Mucosa of descending colon (tissue), 3 donors: ENCODE data around the gene OR2A5. TPM values are rescaled to one million over a fixed set of nuclear protein-coding genes. Genes with fewer than 3 reads are reported as not detected.

Experiments
- ATAC-seq: fragments of 200-7000 bp; cut with Tn5 transposase; one replicate; pipeline ENCODE4 v1.9.1; 2020; ENCODE audit warnings: mild to moderate bottlenecking, moderate library complexity
- DNase-seq, 3 donors: peaks; one replicate each; pipeline ENCODE4 v3.0.0-alpha.2; 2020
- H3K36me3 ChIP-seq: fragments of 200-600 bp; one replicate; pipeline ENCODE4 v1.8.0; 2021; ENCODE audit warnings: low read depth, mild to moderate bottlenecking
- H3K4me1 ChIP-seq: fragments of 200-600 bp; one replicate; pipeline ENCODE4 v1.8.0; 2021; ENCODE audit warnings: low read depth, mild to moderate bottlenecking
- H3K4me3 ChIP-seq: fragments of 200-600 bp; one replicate; pipeline ENCODE4 v1.8.0; 2021; ENCODE audit warnings: mild to moderate bottlenecking
- H3K9me3 ChIP-seq: fragments of 200-600 bp; one replicate; pipeline ENCODE4 v1.8.0; 2021; ENCODE audit warnings: mild to moderate bottlenecking
- intact Hi-C, 2 donors: fragments of 100-400 bp; cut with DNase I in 1 of 2; cut with micrococcal nuclease in 1 of 2; formaldehyde crosslinking; loops; one replicate each; pipeline versions ENCODE4 v1.11.0 to v1.11.1; 2022; cut with DNase I, micrococcal nuclease
- total RNA-seq, 3 donors: library from RNA; stranded (reverse); fragmentation: NEBNext Ultra II Directional in 2 of 3; extraction: Animal tissue kit (Norgen Biotek cat#: 25700) in 2 of 3; gene quantifications; one replicate each; pipeline versions ENCODE4 v1.2.1 to v1.2.4, GENCODE V29; 2021 to 2023
- TF ChIP-seq, protein P1 (sequence below): fragments of 200-600 bp; IDR thresholded peaks from one replicate; pipeline ENCODE4 v1.8.0; 2022; ENCODE audit warnings: antibody characterized with exemption, mild to moderate bottlenecking
- donor health status: DM: no; HTN: no; CAD: no; lungs with moderate emphysema.
- donor health status: DM: no; HTN: no; CAD: no.
- donor health status: DM: no; HTN: yes; CAD: no.

OR2A5 gene
- total RNA-seq, 3 donors from 2014 or later, result not detected

DNA sequence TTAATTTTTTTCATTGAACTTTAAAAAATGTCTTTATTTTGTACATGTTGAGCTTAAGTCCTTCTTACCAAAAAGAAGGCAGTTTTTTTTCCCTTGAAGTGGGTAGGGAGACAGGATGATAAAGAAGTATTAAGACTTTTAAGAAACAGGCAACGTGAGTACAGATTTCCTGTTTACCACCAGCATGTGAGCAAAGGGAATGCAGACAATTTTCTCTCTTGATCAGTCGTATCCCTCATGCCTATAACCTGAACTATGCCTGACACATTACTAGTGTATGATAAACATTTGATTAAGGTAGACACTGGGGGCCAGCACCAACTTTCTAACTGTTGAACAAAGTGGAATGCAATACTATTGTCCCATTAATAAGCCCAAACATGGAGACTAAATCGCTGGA is 51.9 kb downstream of the OR2A5 start:
- no peak for ATAC-seq
- TF ChIP-seq, protein P1, sequence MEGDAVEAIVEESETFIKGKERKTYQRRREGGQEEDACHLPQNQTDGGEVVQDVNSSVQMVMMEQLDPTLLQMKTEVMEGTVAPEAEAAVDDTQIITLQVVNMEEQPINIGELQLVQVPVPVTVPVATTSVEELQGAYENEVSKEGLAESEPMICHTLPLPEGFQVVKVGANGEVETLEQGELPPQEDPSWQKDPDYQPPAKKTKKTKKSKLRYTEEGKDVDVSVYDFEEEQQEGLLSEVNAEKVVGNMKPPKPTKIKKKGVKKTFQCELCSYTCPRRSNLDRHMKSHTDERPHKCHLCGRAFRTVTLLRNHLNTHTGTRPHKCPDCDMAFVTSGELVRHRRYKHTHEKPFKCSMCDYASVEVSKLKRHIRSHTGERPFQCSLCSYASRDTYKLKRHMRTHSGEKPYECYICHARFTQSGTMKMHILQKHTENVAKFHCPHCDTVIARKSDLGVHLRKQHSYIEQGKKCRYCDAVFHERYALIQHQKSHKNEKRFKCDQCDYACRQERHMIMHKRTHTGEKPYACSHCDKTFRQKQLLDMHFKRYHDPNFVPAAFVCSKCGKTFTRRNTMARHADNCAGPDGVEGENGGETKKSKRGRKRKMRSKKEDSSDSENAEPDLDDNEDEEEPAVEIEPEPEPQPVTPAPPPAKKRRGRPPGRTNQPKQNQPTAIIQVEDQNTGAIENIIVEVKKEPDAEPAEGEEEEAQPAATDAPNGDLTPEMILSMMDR, result no peak

DNA sequence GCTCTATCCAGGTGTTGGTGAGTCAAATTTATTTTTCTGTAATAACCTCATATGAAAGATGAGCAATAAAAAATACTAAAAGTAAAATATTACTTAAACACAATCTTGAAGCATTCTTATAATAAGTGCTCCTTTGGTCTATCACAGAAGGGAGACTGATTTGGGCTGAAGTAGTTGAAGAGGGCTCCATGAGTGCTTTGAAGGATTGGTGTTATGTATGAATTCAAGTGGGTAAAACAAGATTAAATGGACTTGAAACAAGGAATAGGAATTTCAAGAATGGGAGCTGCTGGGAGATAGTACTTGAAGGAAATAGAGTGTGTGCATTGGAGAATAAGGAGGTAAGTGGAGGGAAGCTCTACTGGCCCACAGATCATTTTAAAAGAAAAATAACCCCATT is 53.3 kb downstream of the OR2A5 start:
- H3K36me3 ChIP-seq, result no peaks in the 10 kb centered on the region
- TF ChIP-seq, protein P1, result no peak
- ATAC-seq (no peak), DNase-seq (no peak)
- no peaks in the 10 kb centered on the region for H3K9me3 ChIP-seq
- intact Hi-C loops, result no loop called here
- H3K4me3 ChIP-seq, result no peak overlapping the region
- H3K4me1 ChIP-seq, result no peaks in the 10 kb centered on the region

More for the DNA sequence above, 51.9 kb downstream of the OR2A5 start:
- no peak for DNase-seq
- intact Hi-C loops, result no loop called here
- H3K9me3 ChIP-seq, result no peaks in the 10 kb centered on the region
- no peak overlapping the region for H3K4me3 ChIP-seq
- no peaks in the 10 kb centered on the region for H3K4me1 ChIP-seq
- H3K36me3 ChIP-seq, result no peaks in the 10 kb centered on the region

DNA sequence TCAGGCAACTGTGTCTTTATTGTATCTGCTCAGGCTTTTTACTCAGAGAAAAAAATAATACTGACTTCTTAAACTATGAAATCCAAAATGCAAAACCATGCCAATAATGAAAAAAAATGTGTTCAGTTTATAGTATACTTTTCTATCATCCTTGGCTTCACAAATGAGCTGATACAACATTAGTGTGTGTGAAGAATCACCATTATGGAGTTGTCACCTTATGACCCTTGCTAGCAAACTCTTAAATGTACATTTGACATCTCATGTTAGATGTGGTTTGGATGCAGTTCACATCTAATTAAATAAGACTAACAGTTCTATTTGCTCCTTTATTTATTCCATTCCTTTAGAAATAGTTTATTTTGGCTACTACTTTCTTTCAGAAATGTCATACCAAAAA is 56.5 kb downstream of the OR2A5 start:
- Histone ChIP-seq H3K4me3 (no peak overlapping the region), H3K4me1 (no peaks in the 10 kb centered on the region), H3K9me3 (no peaks in the 10 kb centered on the region), H3K36me3 (no peaks in the 10 kb centered on the region)
- TF ChIP-seq, protein P1, result no peak
- intact Hi-C loops, result no loop called here
- ATAC-seq (no peak), DNase-seq (no peak)

Other genes starting within 250 kb of the OR2A5 start
- 10 to 100 TPM; 36.2 to 56.0 (median 46.2) TPM for gene TCAF1, start 146.8 kb upstream of the OR2A5 start, total RNA-seq
- not detected for gene OR2F2, start 113.7 kb upstream of the OR2A5 start, total RNA-seq
- gene OR2F1, start 94.1 kb upstream of the OR2A5 start, total RNA-seq, result not detected
- not detected for gene OR6B1, start 48.6 kb upstream of the OR2A5 start, total RNA-seq
- not detected for gene OR2A25, start 20.9 kb downstream of the OR2A5 start, total RNA-seq
- not detected for gene OR2A12, start 37.3 kb downstream of the OR2A5 start, total RNA-seq
- not detected for gene OR2A2, start 60.6 kb downstream of the OR2A5 start, total RNA-seq
- not detected for gene OR2A14, start 74.2 kb downstream of the OR2A5 start, total RNA-seq
- 1 to 10 TPM; 7.3 to 9.5 (median 8.6) TPM for gene CTAGE4, start 134.5 kb downstream of the OR2A5 start, total RNA-seq
- gene ARHGEF35, start 146.9 kb downstream of the OR2A5 start, total RNA-seq, result 10 to 100 TPM in 2 of 3 donors, under 1 TPM in 1; 0.51 to 62.2 (median 41.7) TPM
- gene OR2A42, start 190.7 kb downstream of the OR2A5 start, total RNA-seq, result under 1 TPM in 1 of 3 donors, not detected in 2; 0.32 TPM
- gene OR2A7, start 215.8 kb downstream of the OR2A5 start, total RNA-seq, result 10 to 100 TPM; 12.4 to 46.2 (median 16.2) TPM
- gene CTAGE8, start 220.3 kb downstream of the OR2A5 start, total RNA-seq, result 10 to 100 TPM in 1 of 3 donors, 1 to 10 TPM in 2; 1.7 to 13.8 (median 4.0) TPM